Naive thymus-derived CD8-positive, alpha-beta T cell (primary cell): Measurements from ENCODE around the gene ZNF761. TPM values are rescaled to one million over a fixed set of nuclear protein-coding genes. Genes with fewer than 3 reads are reported as not detected.
"Not testable (repeated sequence)": the region's sequence is repeated elsewhere in the genome, so short reads cannot be mapped to it uniquely, and the experiment has no call there.

Experiments used
- ATAC-seq, 2 donors: fragments of 150-1000 bp; cut with Tn5 transposase in 1 of 2; sonication (Bioruptor Pico), chemical (Tn5 transposase) in 1 of 2; 1 replicate in 1 of 2; 2 replicates in 1 of 2; pipeline ENCODE4 v1.10.0; 2021; ENCODE audit warnings: mild to moderate bottlenecking in 2 of 2, moderate library complexity in 2 of 2
- POLR2A ChIA-PET: fragments of 350-600 bp; sonication (Branson Sonifier 250); formaldehyde crosslinking; loops from one replicate; lab custom pipeline; 2021; ENCODE audit warnings: antibody characterized with exemption; lab: Charles Lee
- DNase-seq, 10 donors: peaks; one replicate each; pipeline versions ENCODE4 v3.0.0 to v3.0.0-alpha.2; 2020 to 2022
- H3K27ac Mint-ChIP-seq, 10 donors: one replicate each; pipeline ENCODE4 v1.8.0; 2020 to 2022; ENCODE audit warnings: mild to moderate bottlenecking in 10 of 10, mixed read lengths in 10 of 10, moderate library complexity in 4 of 10, inconsistent platforms in 1 of 10
- H3K27me3 Mint-ChIP-seq, 5 donors: one replicate each; pipeline ENCODE4 v1.8.0; 2021 to 2022; ENCODE audit warnings: mixed read lengths in 5 of 5
- H3K36me3 Mint-ChIP-seq, 3 donors: one replicate each; pipeline ENCODE4 v1.8.0; 2020 to 2022; ENCODE audit warnings: mixed read lengths in 3 of 3, mild to moderate bottlenecking in 2 of 3, inconsistent platforms in 1 of 3
- H3K4me1 Mint-ChIP-seq, 4 donors: one replicate each; pipeline ENCODE4 v1.8.0; 2021 to 2022; ENCODE audit warnings: mixed read lengths in 4 of 4
- H3K4me3 Mint-ChIP-seq, 10 donors: one replicate each; pipeline ENCODE4 v1.8.0; 2020 to 2022; ENCODE audit warnings: mild to moderate bottlenecking in 10 of 10, mixed read lengths in 10 of 10, moderate library complexity in 6 of 10, inconsistent platforms in 1 of 10
- H3K9me3 Mint-ChIP-seq, 9 donors: one replicate each; pipeline ENCODE4 v1.8.0; 2020 to 2022; ENCODE audit warnings: mixed read lengths in 9 of 9, mild to moderate bottlenecking in 3 of 9, inconsistent platforms in 1 of 9, moderate library complexity in 1 of 9
- polyA plus RNA-seq, 3 donors: library from polyadenylated mRNA; unstranded; fragments of 300-500 nt; fragmentation: Illumina TruSeq; gene quantifications; one replicate each; pipeline ENCODE4 v1.2.3, GENCODE V29; 2021
- total RNA-seq, 8 experiments: library from RNA in 2 of 8; stranded (reverse) in 2 of 8; gene quantifications; one replicate each; pipeline ENCODE4 v1.2.3 and lab custom pipeline; 2021 to 2026

ZNF761 gene
- total and polyA plus RNA-seq, 5 experiments from 2014 or later, result 7.9 to 19.1 (median 11.0) TPM

DNA sequence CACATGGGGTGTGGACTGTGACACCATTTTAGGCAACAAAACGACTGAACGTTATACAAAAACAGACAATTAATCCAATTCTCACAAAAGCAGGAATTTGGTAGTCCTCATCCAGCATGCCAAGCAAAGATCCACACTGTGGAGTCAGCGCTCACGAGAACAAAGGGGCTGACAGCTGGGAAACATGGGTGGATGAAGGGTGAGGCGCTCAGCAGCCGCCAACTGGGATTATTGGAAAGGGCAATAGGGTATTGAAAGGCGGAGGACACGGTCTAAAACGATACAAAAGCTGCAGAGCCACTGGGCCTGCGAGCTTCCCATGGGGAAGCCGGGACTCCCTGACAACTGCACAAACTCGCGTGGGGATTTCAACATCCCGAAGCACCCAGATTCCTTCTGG is 31.1 kb downstream of the ZNF761 start:
- H3K27me3 Mint-ChIP-seq, result peaks cover 12 to 23% (median 18%) of the 10 kb centered on the region in 5 donors
- POLR2A ChIA-PET, result interaction anchor here (0.6 to 1.8 kb wide), 2 partner anchors 17 to 1380 kb away, joined by 5 to 9 read pairs; no protein-coding TSS in a partner anchor
- no peak overlapping the region for H3K27ac Mint-ChIP-seq
- DNase-seq (no peak), ATAC-seq (no peak)
- H3K9me3 Mint-ChIP-seq, result peaks cover 13 to 78% (median 46%) of the 10 kb centered on the region in 9 donors
- H3K36me3 Mint-ChIP-seq, result peaks cover 5 to 40% (median 36%) of the 10 kb centered on the region in 3 donors
- H3K4me3 Mint-ChIP-seq, result no peak overlapping the region
- peaks cover 4 to 8% (median 7%) of the 10 kb centered on the region in 4 donors for H3K4me1 Mint-ChIP-seq

GRCh38 chr19:53463263-53463662 is 31.5 kb downstream of the ZNF761 start:
- POLR2A ChIA-PET, result interaction anchor here (1.8 kb wide), 1 partner anchor 17 kb away, joined by 9 read pairs; no protein-coding TSS in a partner anchor
- Mint-ChIP-seq H3K36me3 (peaks cover 5 to 37% (median 32%) of the 10 kb centered on the region in 3 donors), H3K4me1 (peaks cover 6 to 11% (median 11%) of the 10 kb centered on the region in 4 donors), H3K27me3 (peaks cover 12 to 23% (median 18%) of the 10 kb centered on the region in 5 donors), H3K9me3 (peaks cover 13 to 74% (median 46%) of the 10 kb centered on the region in 9 donors), H3K27ac (no peak overlapping the region), H3K4me3 (no peak overlapping the region)
- DNase-seq (no peak), ATAC-seq (no peak)

GRCh38 chr19:53466726-53467484 is 35.1 kb downstream of the ZNF761 start:
- H3K4me1 Mint-ChIP-seq, result peaks cover 13 to 32% (median 30%) of the 10 kb centered on the region in 4 donors
- peaks cover 12 to 23% (median 18%) of the 10 kb centered on the region in 5 donors for H3K27me3 Mint-ChIP-seq
- POLR2A ChIA-PET, result no interaction called here
- peaks cover 3 to 65% (median 31%) of the 10 kb centered on the region in 9 donors for H3K9me3 Mint-ChIP-seq
- peak overlapping the region; percentile 87 to 98 (median 94) for H3K4me3 Mint-ChIP-seq
- DNase-seq (peak in 1 of 10 donors; percentile 17), ATAC-seq (peak in 1 of 2 donors; percentile 41)
- peaks cover 12 to 30% (median 15%) of the 10 kb centered on the region in 3 donors for H3K36me3 Mint-ChIP-seq
- H3K27ac Mint-ChIP-seq, result peak overlapping the region in 9 of 10 donors; percentile 31 to 97 (median 95)

DNA sequence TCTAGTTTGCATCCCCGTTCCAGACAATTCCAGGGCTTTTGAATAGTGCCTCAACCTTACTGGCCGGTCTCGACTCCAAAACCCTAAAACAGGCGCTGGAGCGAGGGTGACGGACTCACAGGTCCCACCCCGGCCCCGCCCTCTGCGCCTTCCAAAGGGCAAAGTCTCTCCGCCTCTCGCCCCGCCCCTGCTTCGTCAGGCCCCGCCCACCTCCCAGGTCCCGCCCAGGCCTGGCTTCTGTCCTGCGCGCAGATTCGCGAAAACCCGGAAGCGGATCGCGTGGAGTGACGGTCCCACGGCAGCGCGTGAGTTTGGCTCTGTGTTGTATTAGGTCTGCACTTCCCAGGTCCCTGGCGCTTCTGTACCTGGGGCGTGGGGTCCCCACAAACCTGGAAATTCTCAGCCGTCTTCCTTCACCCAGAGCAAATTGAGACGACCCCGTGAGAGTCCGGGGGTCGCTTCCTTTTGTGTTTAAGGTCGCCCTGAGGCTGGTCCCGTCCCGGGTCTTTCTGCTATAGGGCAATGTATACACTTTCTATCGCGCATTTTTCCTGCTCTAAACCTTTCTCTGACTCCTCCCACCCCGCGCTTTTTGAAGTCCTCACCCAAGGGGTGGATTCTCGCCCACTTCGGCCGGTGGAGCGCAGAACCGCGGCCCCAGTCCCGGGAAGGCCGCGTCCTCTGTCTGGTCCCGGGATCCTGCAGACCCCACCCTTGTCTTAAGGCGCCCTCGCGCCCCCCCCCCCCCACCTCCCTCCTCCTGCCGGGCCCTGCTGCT is 35.9 kb downstream of the ZNF761 start, which contains the start of gene ZNF813:
ZNF813 (plus strand) TSS at position 249 of the 778 bp plus-strand sequence. CDS start 16,090 bp downstream, outside the sequence.
- peak; percentile 88 to 98 (median 94) for DNase-seq
- Mint-ChIP-seq H3K27me3 (peaks cover 11 to 22% (median 15%) of the 10 kb centered on the region in 5 donors), H3K27ac (peak within 1 kb of the TSS; percentile 78 to 97 (median 94)), H3K9me3 (peaks cover 3 to 70% (median 35%) of the 10 kb centered on the region in 9 donors), H3K36me3 (peaks cover 14 to 36% (median 22%) of the 10 kb centered on the region in 3 donors), H3K4me1 (peaks cover 13 to 34% (median 30%) of the 10 kb centered on the region in 4 donors), H3K4me3 (peak within 1 kb of the TSS; percentile 87 to 98 (median 94))
- ATAC-seq, result peak; percentile 94 to 97
- POLR2A ChIA-PET, result no interaction called here

DNA sequence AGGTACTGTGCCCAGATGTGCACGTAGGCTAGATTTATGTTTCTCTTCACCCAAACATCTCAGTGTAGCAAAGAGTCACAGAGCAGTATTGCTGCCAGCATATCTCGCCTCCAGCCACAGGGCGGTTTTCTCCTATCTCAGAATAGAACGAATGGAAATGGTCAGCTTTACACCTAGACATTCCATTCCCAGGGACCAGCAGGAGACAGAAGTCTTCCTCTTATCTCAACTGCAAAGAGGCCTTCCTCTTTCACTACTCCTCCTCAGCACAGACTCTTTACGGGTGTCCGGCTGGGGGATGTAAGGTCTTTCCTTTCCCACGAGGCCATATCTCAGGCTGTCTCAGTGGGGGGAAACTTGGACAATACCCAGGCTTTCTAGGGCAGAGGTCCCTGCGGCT is 36.8 kb downstream of the ZNF761 start:
- DNase-seq, ATAC-seq, POLR2A ChIA-PET: not testable (repeated sequence)
- peaks cover 2 to 70% (median 27%) of the 10 kb centered on the region in 9 donors for H3K9me3 Mint-ChIP-seq
- peaks cover 10 to 39% (median 27%) of the 10 kb centered on the region in 3 donors for H3K36me3 Mint-ChIP-seq
- H3K27me3 Mint-ChIP-seq, result peaks cover 3 to 15% (median 6%) of the 10 kb centered on the region in 5 donors
- H3K4me3 Mint-ChIP-seq, result peak overlapping the region; percentile 87 to 98 (median 94)
- peaks cover 9 to 34% (median 28%) of the 10 kb centered on the region in 4 donors for H3K4me1 Mint-ChIP-seq
- peak overlapping the region; percentile 55 to 96 (median 80) for H3K27ac Mint-ChIP-seq

DNA sequence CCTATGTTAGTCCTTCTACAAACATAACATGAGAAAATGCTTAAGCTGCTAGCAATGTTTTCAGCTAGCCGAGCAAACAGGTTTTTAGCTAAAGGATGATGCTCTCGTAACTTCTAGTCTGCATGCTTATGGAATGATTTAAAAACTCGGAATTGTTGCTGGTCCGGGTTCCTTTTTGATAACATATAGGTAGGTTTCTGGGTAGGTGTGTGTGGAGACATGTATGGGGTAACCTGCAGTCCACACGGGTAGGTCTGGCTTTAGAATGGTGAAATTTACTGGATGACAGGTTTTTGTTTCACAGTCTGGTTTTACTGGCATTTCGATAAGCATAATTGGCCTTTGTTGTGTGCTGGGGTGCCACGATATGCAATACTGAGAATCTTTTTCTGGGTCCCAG is 40.1 kb downstream of the ZNF761 start:
- Mint-ChIP-seq H3K27me3 (no peaks in the 10 kb centered on the region), H3K4me1 (peaks cover 9 to 39% (median 28%) of the 10 kb centered on the region in 4 donors), H3K4me3 (no peak overlapping the region), H3K9me3 (peaks cover 0 to 73% (median 23%) of the 10 kb centered on the region in 9 donors), H3K36me3 (peaks cover 25 to 68% (median 58%) of the 10 kb centered on the region in 3 donors), H3K27ac (no peak overlapping the region)
- POLR2A ChIA-PET, result interaction anchor here (0.7 kb wide), 1 partner anchor 622 kb away, joined by 4 read pairs; no protein-coding TSS in a partner anchor
- DNase-seq (no peak), ATAC-seq (no peak)

DNA sequence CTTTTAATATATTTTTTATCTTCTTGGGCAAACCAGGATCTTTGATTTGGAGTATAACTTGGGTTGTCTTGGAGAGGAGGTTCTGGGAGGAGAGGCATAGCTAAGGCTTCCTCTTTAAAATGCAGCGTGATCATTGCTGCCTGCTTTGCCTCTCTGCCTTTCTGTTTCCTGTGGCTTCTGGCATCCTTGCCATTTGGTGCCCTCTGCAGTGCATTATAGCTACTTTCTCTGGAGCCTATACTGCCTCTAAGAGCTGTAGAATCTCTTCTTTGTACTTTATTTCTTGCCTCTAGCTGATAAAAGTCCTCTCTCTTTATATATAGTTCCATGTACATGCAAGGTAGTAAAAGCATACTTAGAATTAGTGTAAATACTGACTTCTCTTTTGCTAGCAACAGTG is 43.0 kb downstream of the ZNF761 start:
- Mint-ChIP-seq H3K4me1 (peaks cover 0 to 18% (median 5%) of the 10 kb centered on the region in 4 donors), H3K36me3 (peaks cover 41 to 89% (median 86%) of the 10 kb centered on the region in 3 donors), H3K9me3 (peaks cover 0 to 92% (median 27%) of the 10 kb centered on the region in 9 donors), H3K27ac (peak overlapping the region in 1 of 10 donors; percentile 31)
- H3K27me3 Mint-ChIP-seq, DNase-seq, POLR2A ChIA-PET, H3K4me3 Mint-ChIP-seq, ATAC-seq: not testable (repeated sequence)

DNA sequence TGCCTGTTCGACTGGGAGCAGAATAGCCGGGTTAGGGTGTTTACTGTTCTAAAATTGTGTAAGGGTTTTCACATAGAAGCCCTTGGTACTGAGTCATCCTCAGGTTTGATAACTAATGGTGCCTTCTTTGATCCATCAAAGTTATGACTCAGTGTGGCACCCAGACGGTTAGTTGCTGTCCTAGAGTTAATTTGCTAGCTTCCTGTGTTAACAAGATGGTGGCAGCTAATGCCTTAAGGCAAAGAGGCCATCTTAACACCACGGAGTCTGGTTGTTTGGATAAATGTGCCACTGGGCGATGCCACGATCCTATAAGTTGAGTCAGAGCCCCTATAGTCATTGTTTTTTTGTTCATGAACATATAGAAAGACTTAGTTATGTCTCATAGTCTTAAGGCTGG is 43.7 kb downstream of the ZNF761 start:
- Mint-ChIP-seq H3K4me1 (peaks cover 0 to 16% (median 1%) of the 10 kb centered on the region in 4 donors), H3K9me3 (peaks cover 3 to 94% (median 30%) of the 10 kb centered on the region in 9 donors), H3K36me3 (peaks cover 42 to 93% (median 88%) of the 10 kb centered on the region in 3 donors)
- H3K4me3 Mint-ChIP-seq, H3K27me3 Mint-ChIP-seq, DNase-seq, POLR2A ChIA-PET, ATAC-seq, H3K27ac Mint-ChIP-seq: not testable (repeated sequence)

DNA sequence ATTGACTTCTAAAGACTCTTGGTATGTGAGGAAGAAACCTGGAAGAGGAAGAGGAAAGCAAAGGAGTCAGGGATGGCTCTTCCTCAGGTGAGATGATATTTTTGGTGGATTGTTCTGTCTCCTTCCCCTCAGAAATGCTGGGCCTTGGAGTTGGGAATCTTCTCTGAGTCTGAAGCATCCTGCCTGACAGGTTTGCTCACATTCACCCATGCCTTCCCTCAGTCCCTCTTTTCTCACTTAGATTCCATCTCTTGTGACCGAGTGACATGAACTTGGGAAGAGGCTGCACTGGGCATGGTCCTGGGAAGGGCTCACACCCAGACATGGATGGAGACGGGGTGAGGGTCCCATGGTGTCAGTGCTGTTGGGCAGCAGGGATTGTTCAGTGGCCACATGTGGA is 52.0 kb downstream of the ZNF761 start:
- H3K27ac Mint-ChIP-seq, H3K27me3 Mint-ChIP-seq, H3K4me1 Mint-ChIP-seq, POLR2A ChIA-PET, ATAC-seq, H3K4me3 Mint-ChIP-seq, DNase-seq: not testable (repeated sequence)
- peaks cover 8 to 100% (median 47%) of the 10 kb centered on the region in 9 donors for H3K9me3 Mint-ChIP-seq
- peaks cover 59 to 95% (median 87%) of the 10 kb centered on the region in 3 donors for H3K36me3 Mint-ChIP-seq

GRCh38 chr19:53485046-53486004 is 53.5 kb downstream of the ZNF761 start:
- Mint-ChIP-seq H3K27me3 (no peaks in the 10 kb centered on the region), H3K27ac (no peak overlapping the region), H3K36me3 (peaks cover 54 to 95% (median 87%) of the 10 kb centered on the region in 3 donors), H3K4me3 (peak overlapping the region in 1 of 10 donors; percentile 24), H3K9me3 (peaks cover 7 to 95% (median 45%) of the 10 kb centered on the region in 9 donors), H3K4me1 (peaks cover 0 to 2% (median 0%) of the 10 kb centered on the region in 4 donors)
- ATAC-seq, result no peak
- DNase-seq, result no peak
- POLR2A ChIA-PET, result no interaction called here

DNA sequence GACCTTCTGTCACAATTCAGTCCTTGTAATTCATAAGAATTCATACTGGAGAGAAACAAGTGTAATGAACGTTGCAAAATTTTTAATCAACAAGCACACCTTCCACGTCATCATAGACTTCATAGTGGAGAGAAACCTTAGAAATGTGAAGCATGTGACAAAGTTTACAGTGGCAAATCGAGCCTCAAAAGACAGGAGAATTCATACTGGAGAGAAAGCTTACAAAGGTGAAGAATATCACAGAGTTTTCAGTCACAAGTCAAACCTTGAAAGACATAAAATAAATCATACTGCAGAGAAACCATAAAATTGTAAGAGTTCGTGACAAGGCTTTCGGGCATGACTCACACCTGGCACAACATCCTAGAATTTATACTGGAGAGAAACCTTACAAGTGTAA is 60.4 kb downstream of the ZNF761 start:
- peaks cover 44 to 76% (median 59%) of the 10 kb centered on the region in 3 donors for H3K36me3 Mint-ChIP-seq
- POLR2A ChIA-PET, result no interaction called here
- H3K27me3 Mint-ChIP-seq, result no peaks in the 10 kb centered on the region
- H3K4me3 Mint-ChIP-seq, result no peak overlapping the region
- H3K9me3 Mint-ChIP-seq, result peaks cover 0 to 98% (median 47%) of the 10 kb centered on the region in 9 donors
- ATAC-seq, result no peak
- DNase-seq, result no peak
- H3K4me1 Mint-ChIP-seq, result no peaks in the 10 kb centered on the region
- no peak overlapping the region for H3K27ac Mint-ChIP-seq
